Stimulated activated CD8-positive, alpha-beta memory T cell treated with anti-CD3 and anti-CD28 coated beads, Interleukin-4, amount 100 ng/mL, for 4 hours (primary cell): ENCODE data around the gene EVI5L.
A peak's percentile ranks its signal among the peaks of the same experiment; 100 is the strongest.
"Not testable (repeated sequence)": the region's sequence is repeated elsewhere in the genome, so short reads cannot be mapped to it uniquely, and the experiment has no call there.

Source experiments
- DNase-seq, 2 donors: peaks; one replicate each; pipeline ENCODE4 v3.0.0-alpha.2; 2020; ENCODE audit warnings: low read depth in 2 of 2, low spot score in 1 of 2

The EVI5L gene

GRCh38 chr19:7845390-7846154, 15.6 kb downstream of the EVI5L start:
- DNase-seq = no peak

- DNase-seq = no peak
Observed at GRCh38 chr19:7846155-7846646, 16.2 kb downstream of the EVI5L start.

GRCh38 chr19:7847664-7848063, 17.6 kb downstream of the EVI5L start:
- no peak for DNase-seq

- no peak for DNase-seq
Observed at GRCh38 chr19:7848779-7849457, 18.9 kb downstream of the EVI5L start.

- DNase-seq = no peak
Observed at GRCh38 chr19:7849631-7849999, 19.6 kb downstream of the EVI5L start.

- no peak for DNase-seq
Observed at GRCh38 chr19:7850000-7850813, 20.2 kb downstream of the EVI5L start.

- no peak for DNase-seq
Observed at GRCh38 chr19:7850945-7851622, 21.1 kb downstream of the EVI5L start.

- DNase-seq = no peak
Observed at GRCh38 chr19:7851623-7852500, 21.8 kb downstream of the EVI5L start.

- peak; percentile 27 for DNase-seq
Observed at GRCh38 chr19:7852851-7853769, 23.1 kb downstream of the EVI5L start.

- no peak for DNase-seq
Observed at GRCh38 chr19:7853770-7854128, 23.7 kb downstream of the EVI5L start.

GRCh38 chr19:7855426-7856108, 25.5 kb downstream of the EVI5L start:
- DNase-seq = no peak

- DNase-seq = no peak
Observed at GRCh38 chr19:7856109-7856591, 26.1 kb downstream of the EVI5L start.

GRCh38 chr19:7856679-7857663, 27.0 kb downstream of the EVI5L start:
- no peak for DNase-seq

GRCh38 chr19:7857727-7858108, 27.7 kb downstream of the EVI5L start:
- no peak for DNase-seq

GRCh38 chr19:7858109-7858770, 28.2 kb downstream of the EVI5L start:
- DNase-seq = no peak

GRCh38 chr19:7859087-7859486, 29.1 kb downstream of the EVI5L start:
- not testable (repeated sequence) for DNase-seq
